DMS153 treated with DMSO at 0.1 percent for 48 hours (cell line): ENCODE results near the gene SHISA2.

Experiments used
- DNase-seq: peaks from one replicate; lab custom pipeline; 2025; ENCODE audit not compliant: unreplicated experiment; lab: John Stamatoyannopoulos, UW

The SHISA2 gene

GRCh38 chr13:26019881-26020870 is 31.6 kb downstream of the SHISA2 start:
- DNase-seq: no peak

- no peak for DNase-seq
These were observed 32.6 kb downstream of the SHISA2 start for GRCh38 chr13:26019251-26019650.

- no peak for DNase-seq
These were observed 33.7 kb downstream of the SHISA2 start for GRCh38 chr13:26017932-26018665.

- no peak for DNase-seq
These were observed 34.5 kb downstream of the SHISA2 start for GRCh38 chr13:26017196-26017921.

DNA sequence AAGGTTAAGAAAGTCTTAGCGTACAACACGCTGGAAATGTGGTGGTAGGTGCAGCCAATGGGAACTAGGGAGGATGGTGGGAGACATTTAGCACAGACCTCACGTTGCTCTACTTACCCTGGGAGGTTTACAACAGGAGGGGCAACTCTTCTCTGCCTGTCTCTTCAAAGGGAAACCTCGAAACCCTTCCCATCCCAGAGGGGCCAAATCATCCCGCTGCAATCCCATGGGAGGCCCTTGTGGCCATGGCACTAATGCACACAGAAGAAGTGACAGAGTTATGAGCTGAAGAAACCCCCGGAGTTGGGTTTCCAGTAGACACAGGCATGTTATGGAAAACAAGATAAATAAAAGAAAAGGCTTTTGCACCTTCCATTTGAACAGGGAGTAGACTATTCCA is 35.6 kb downstream of the SHISA2 start:
- no peak for DNase-seq

DNA sequence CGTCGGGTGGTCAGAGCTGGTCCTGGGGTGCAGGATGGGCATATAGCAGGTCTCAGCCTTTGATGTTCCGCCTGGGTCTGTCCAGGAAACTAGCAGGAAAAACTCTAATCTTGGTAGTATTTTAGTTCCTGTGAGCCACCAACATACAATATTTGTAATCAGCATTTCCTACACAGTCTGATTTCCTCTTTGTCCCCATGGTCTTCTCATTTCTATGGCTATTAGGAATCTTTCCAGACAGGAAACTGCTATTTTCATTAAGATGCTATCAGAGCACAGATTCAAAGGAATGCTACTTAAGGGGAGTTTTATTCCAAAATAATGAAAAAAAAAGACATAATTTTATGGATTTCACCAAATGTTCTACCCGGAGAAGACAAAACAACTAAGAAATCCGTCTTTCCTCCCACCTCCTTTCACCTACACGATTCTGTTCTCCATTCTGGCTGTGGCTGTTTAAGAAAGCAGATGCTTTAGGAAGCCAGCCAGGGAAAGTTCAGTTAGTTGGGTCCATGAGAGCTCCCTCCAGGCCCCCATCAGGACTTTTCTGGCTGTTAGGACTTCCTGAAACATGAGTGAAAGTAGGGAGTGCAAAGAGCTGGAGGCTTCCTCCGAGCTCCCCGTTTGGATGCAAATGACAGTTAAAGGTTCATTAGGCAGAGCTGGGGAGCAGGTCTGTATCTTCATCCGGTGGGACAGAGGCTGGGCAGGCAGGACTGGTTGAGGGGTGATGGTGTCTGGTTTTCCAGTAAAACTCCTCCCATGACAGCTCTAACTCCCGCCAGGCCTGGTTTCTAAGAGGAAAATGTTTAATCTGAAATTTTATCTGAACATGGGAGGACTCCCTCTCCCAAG is 36.3 kb downstream of the SHISA2 start:
- DNase-seq: no peak

- no peak for DNase-seq
These were observed 38.8 kb downstream of the SHISA2 start for GRCh38 chr13:26012995-26013394.

GRCh38 chr13:26011996-26012821 is 39.6 kb downstream of the SHISA2 start:
- peak; percentile 22 for DNase-seq

- no peak for DNase-seq
These were observed 40.6 kb downstream of the SHISA2 start for GRCh38 chr13:26011208-26011573.

DNA sequence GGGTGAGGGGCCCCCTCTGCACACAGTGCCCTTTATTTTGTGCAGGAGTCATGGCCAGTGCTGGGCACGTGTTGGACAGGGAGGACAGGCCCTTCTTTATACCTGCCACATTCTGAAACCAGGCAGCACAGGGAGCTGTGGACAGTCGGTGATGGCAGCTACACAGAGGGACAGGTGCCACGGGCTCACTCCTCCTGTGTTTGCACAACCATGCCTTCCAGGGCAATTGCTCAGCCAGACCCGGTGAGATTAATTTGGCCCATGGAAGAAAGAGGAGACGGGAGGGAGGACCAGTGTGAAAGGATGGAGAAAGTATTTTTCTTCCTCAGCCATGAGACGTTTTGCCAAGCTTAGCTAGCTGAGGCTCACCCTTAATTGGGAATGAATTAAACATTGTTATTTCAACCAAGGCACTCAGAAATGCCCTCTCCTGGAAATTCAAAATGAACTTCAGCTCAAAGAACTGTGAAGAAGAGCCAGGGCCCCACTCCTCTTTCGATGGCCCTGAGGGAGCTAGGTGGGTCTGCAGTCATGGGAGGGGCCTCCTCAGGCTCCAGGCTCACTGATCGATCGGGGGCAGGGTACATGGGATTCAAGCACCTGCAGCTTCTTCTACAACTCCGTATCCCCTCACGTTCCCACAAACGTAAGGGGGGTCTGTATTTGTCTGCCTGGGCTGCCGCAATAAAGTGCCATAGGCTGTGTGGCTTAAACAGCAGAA is 41.2 kb downstream of the SHISA2 start:
- DNase-seq: no peak

DNA sequence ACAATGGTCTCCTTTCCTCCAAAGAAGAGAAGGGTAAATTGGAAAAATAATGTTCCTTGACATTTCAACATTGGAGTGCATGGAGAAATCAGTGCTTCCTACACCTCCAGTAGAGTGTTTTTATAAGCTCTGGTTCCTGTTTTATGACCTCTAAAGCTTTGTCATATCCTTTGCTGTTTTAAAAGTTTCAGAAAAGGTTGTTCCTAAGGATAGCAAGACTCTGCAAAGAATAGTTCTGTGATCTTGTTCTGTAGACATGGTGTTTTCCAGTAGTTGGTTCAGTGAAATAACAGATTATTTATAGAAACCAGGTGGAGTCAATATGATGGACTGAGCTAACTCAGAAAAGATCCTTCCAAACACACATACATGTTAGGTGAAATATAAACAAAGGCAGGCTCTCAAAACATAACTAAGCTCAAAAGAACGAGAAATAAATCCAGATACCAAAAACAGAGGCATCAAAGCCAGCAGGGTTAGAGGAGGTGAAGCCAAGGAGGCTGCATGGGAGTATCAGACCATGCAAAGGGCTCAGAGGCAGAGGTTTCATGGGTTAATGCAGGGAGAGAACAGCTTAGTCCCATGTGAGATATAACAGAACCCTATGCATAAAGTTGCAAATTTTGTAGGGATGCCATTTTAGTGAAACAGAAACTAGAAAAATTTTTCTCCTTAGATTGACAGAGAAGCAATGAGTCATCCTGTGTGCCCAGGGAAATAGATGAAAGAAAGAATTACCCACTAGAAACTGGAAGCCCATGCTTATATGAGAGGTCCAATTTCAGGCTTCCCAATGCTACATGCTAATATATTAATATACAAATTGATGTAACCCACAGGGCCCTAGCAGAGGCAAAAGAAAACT is 44.3 kb downstream of the SHISA2 start:
- no peak for DNase-seq
